Anterior cingulate cortex (tissue), 58 donors: ENCODE data around the gene SRMS.

Experiments used
- DNase-seq, 58 donors: peaks; one replicate each; lab custom pipeline; 2025; lab: John Stamatoyannopoulos, UW

SRMS gene

GRCh38 chr20:63554361-63555278 lies 7.1 kb upstream of the SRMS start:
- no peak for DNase-seq

- DNase-seq: no peak
Measured at GRCh38 chr20:63553933-63554290, 6.4 kb upstream of the SRMS start, which contains the start of gene FNDC11. Gene FNDC11, plus strand, starts transcription at chr20:63554159. Its CDS starts 1,505 bp downstream, at chr20:63555664.

- peak in 10 of 58 donors; percentile 18 to 76 (median 30) for DNase-seq
Measured at GRCh38 chr20:63553251-63553932, 5.8 kb upstream of the SRMS start.

GRCh38 chr20:63552481-63553249 lies 5.1 kb upstream of the SRMS start:
- no peak for DNase-seq

- no peak for DNase-seq
Measured at GRCh38 chr20:63551068-63551467, 3.5 kb upstream of the SRMS start.

- DNase-seq: no peak
Measured at GRCh38 chr20:63549679-63550282, 2.2 kb upstream of the SRMS start.

GRCh38 chr20:63549019-63549418 lies 1.5 kb upstream of the SRMS start:
- DNase-seq: no peak

- DNase-seq: no peak
Measured at GRCh38 chr20:63548542-63548941, 993 bp upstream of the SRMS start.

GRCh38 chr20:63546956-63547724 lies 409 bp downstream of the SRMS start:
- DNase-seq: no peak

GRCh38 chr20:63546256-63546955 lies 1.1 kb downstream of the SRMS start:
- DNase-seq: no peak

GRCh38 chr20:63545814-63546213 lies 1.7 kb downstream of the SRMS start:
- no peak for DNase-seq

GRCh38 chr20:63544958-63545516 lies 2.5 kb downstream of the SRMS start:
- no peak for DNase-seq

GRCh38 chr20:63544241-63544957 lies 3.1 kb downstream of the SRMS start:
- DNase-seq: no peak

- no peak for DNase-seq
Measured at GRCh38 chr20:63543733-63544132, 3.8 kb downstream of the SRMS start.

GRCh38 chr20:63543131-63543530 lies 4.4 kb downstream of the SRMS start:
- no peak for DNase-seq

GRCh38 chr20:63542696-63543095 lies 4.9 kb downstream of the SRMS start:
- no peak for DNase-seq

GRCh38 chr20:63542031-63542559 lies 5.5 kb downstream of the SRMS start:
- DNase-seq: no peak

- DNase-seq: no peak
Measured at GRCh38 chr20:63541371-63541770, 6.2 kb downstream of the SRMS start.
